Measurements from ENCODE around the gene ROBO2.

Gene ROBO2

GRCh38 chr3:77139624-77140023, 99.7 kb downstream of the ROBO2 start:
- no peak for DNase-seq

GRCh38 chr3:77141423-77141822, 101.5 kb downstream of the ROBO2 start:
- DNase-seq, result no peak

- no peak for DNase-seq
Observed at GRCh38 chr3:77142578-77142977, 102.7 kb downstream of the ROBO2 start.

- DNase-seq, result no peak
Observed at GRCh38 chr3:77146004-77146403, 106.1 kb downstream of the ROBO2 start.

GRCh38 chr3:77147836-77148578, 108.1 kb downstream of the ROBO2 start:
- no peak for DNase-seq

GRCh38 chr3:77149382-77149781, 109.5 kb downstream of the ROBO2 start:
- no peak for DNase-seq

- DNase-seq, result no peak
Observed at GRCh38 chr3:77150028-77150427, 110.1 kb downstream of the ROBO2 start.

GRCh38 chr3:77150759-77151158, 110.9 kb downstream of the ROBO2 start:
- DNase-seq, result no peak

GRCh38 chr3:77158730-77159581, 119.1 kb downstream of the ROBO2 start:
- no peak for DNase-seq

- DNase-seq, result no peak
Observed at GRCh38 chr3:77160931-77161497, 121.1 kb downstream of the ROBO2 start.

GRCh38 chr3:77169823-77170222, 129.9 kb downstream of the ROBO2 start:
- DNase-seq, result no peak

- no peak for DNase-seq
Observed at GRCh38 chr3:77171026-77171425, 131.1 kb downstream of the ROBO2 start.

GRCh38 chr3:77179762-77180161, 139.9 kb downstream of the ROBO2 start:
- no peak for DNase-seq

GRCh38 chr3:77182341-77182740, 142.4 kb downstream of the ROBO2 start:
- DNase-seq, result no peak

GRCh38 chr3:77186319-77186718, 146.4 kb downstream of the ROBO2 start:
- DNase-seq, result no peak

GRCh38 chr3:77186728-77187127, 146.8 kb downstream of the ROBO2 start:
- no peak for DNase-seq

GRCh38 chr3:77188210-77188609, 148.3 kb downstream of the ROBO2 start:
- no peak for DNase-seq

GRCh38 chr3:77189258-77189657, 149.4 kb downstream of the ROBO2 start:
- DNase-seq, result no peak

GRCh38 chr3:77189684-77190083, 149.8 kb downstream of the ROBO2 start:
- no peak for DNase-seq

GRCh38 chr3:77190374-77190773, 150.5 kb downstream of the ROBO2 start:
- DNase-seq, result no peak

GRCh38 chr3:77191014-77191413, 151.1 kb downstream of the ROBO2 start:
- DNase-seq, result no peak

- no peak for DNase-seq
Observed at GRCh38 chr3:77191640-77192039, 151.7 kb downstream of the ROBO2 start.

GRCh38 chr3:77195766-77196545, 156.1 kb downstream of the ROBO2 start:
- no peak for DNase-seq

Measured in NCI-H2029 treated with DMSO at 0.1 percent for 48 hours (cell line).